IMR-90 (cell line): ENCODE measurements around the gene C1QTNF9B. TPM values are rescaled to one million over a fixed set of nuclear protein-coding genes. Genes with fewer than 3 reads are reported as not detected.

Experiments used
- ATAC-seq: fragments of 200-7000 bp; cut with Tn5 transposase; 2 replicates; pipeline ENCODE4 v1.9.1; 2020; ENCODE audit warnings: low read depth, mild to moderate bottlenecking, moderate library complexity
- BruUV-seq: library from RNA; stranded (reverse); fragments of 400-500 nt; replicated peaks from 2 replicates; lab custom pipeline; 2021; lab: Mats Ljungman, UMichigan
- CTCF ChIA-PET: fragments of 300-600 bp; formaldehyde crosslinking; extraction: SDS; loops from one replicate; lab custom pipeline; 2021; ENCODE audit warnings: antibody characterized with exemption; lab: Yijun Ruan, JAX
- POLR2A ChIA-PET: fragments of 300-600 bp; sonication (Branson Sonifier 250); formaldehyde crosslinking; loops from one replicate; lab custom pipeline; 2022; ENCODE audit warnings: antibody characterized with exemption; ENCODE audit not compliant: unreplicated experiment; lab: Charles Lee
- DNase-seq: peaks from one replicate; pipeline ENCODE4 v3.0.0; 2013
- H2AFZ ChIP-seq: replicated peaks from 2 replicates; pipeline ENCODE3; 2013; ENCODE audit warnings: low read length, mild to moderate bottlenecking; ENCODE audit not compliant: poor library complexity
- H2AK5ac ChIP-seq: 2 replicates; pipeline ENCODE4 v1.6.1; 2013; ENCODE audit warnings: low read depth, low read length, inconsistent platforms
- H2AK9ac ChIP-seq: replicated peaks from 2 replicates; pipeline ENCODE3; 2013; ENCODE audit warnings: mild to moderate bottlenecking, low read depth, low read length, moderate library complexity; ENCODE audit not compliant: poor library complexity
- H2BK120ac ChIP-seq: 2 replicates; pipeline ENCODE4 v1.6.1; 2013; ENCODE audit warnings: low read depth, low read length, inconsistent platforms
- H2BK15ac ChIP-seq: 3 replicates; pipeline ENCODE4 v1.6.1; 2013; ENCODE audit warnings: low read depth, low read length, inconsistent platforms
- H2BK20ac ChIP-seq: 2 replicates; pipeline ENCODE4 v1.6.1; 2013; ENCODE audit warnings: low read depth, mild to moderate bottlenecking, inconsistent platforms, low read length, moderate library complexity
- H2BK5ac ChIP-seq: 2 replicates; pipeline ENCODE4 v1.6.1; 2013; ENCODE audit warnings: mild to moderate bottlenecking, low read depth, low read length, inconsistent platforms; ENCODE audit not compliant: poor library complexity, severe bottlenecking
- H3K14ac ChIP-seq: replicated peaks from 2 replicates; pipeline ENCODE4 v1.6.1; 2013; ENCODE audit warnings: low read depth, low read length, inconsistent platforms
- H3K18ac ChIP-seq: 2 replicates; pipeline ENCODE4 v1.6.1; 2013; ENCODE audit warnings: low read depth, low read length, control low read depth
- H3K23ac ChIP-seq: 2 replicates; pipeline ENCODE4 v1.6.1; 2013; ENCODE audit warnings: low read depth, low read length, inconsistent platforms
- H3K27ac ChIP-seq: 2 replicates; pipeline ENCODE4 v1.5.1; 2013; ENCODE audit warnings: mild to moderate bottlenecking, control low read depth, low read length; ENCODE audit not compliant: insufficient read depth
- H3K27me3 ChIP-seq: 2 replicates; pipeline ENCODE4 v1.6.1; 2013; ENCODE audit warnings: low read length; ENCODE audit not compliant: control insufficient read depth, insufficient read depth
- H3K36me3 ChIP-seq: 2 replicates; pipeline ENCODE4 v1.6.1; 2013; ENCODE audit warnings: low read length, mixed read lengths; ENCODE audit not compliant: control insufficient read depth, insufficient read depth
- H3K4ac ChIP-seq: 2 replicates; pipeline ENCODE4 v1.6.1; 2013; ENCODE audit warnings: low read depth, low read length, inconsistent platforms
- H3K4me1 ChIP-seq: 2 replicates; pipeline ENCODE4 v1.6.1; 2013; ENCODE audit warnings: low read length, mixed read lengths; ENCODE audit not compliant: control insufficient read depth, insufficient read depth
- H3K4me2 ChIP-seq: 2 replicates; pipeline ENCODE4 v1.6.1; 2013; ENCODE audit warnings: low read depth, mild to moderate bottlenecking, control low read depth, low read length, moderate library complexity
- H3K4me3 ChIP-seq: 2 replicates; pipeline ENCODE4 v1.5.1; 2013; ENCODE audit warnings: low read depth, mild to moderate bottlenecking, control low read depth, low read length, moderate library complexity; ENCODE audit not compliant: insufficient read depth
- H3K56ac ChIP-seq: 2 replicates; pipeline ENCODE4 v1.6.1; 2013; ENCODE audit warnings: low read length, inconsistent platforms; ENCODE audit not compliant: insufficient read depth; ENCODE audit errors: extremely low read depth
- H3K79me1 ChIP-seq, 2 experiments: 2 replicates each; pipeline ENCODE4 v1.6.1; 2013; ENCODE audit warnings: low read length in 2 of 2, inconsistent platforms in 1 of 2, low read depth in 1 of 2
- H3K9ac ChIP-seq: 2 replicates; pipeline ENCODE4 v1.6.1; 2013; ENCODE audit warnings: low read depth, low read length, control low read depth
- H3K9me1 ChIP-seq: 2 replicates; pipeline ENCODE4 v1.6.1; 2013; ENCODE audit warnings: low read length, inconsistent platforms; ENCODE audit not compliant: insufficient read depth
- H3K9me3 ChIP-seq: 2 replicates; pipeline ENCODE4 v1.6.1; 2013; ENCODE audit warnings: low read length; ENCODE audit not compliant: control insufficient read depth, insufficient read depth
- H4K20me1 ChIP-seq: 2 replicates; pipeline ENCODE4 v1.6.1; 2013; ENCODE audit warnings: low read length, inconsistent platforms; ENCODE audit not compliant: insufficient read depth
- H4K5ac ChIP-seq: 2 replicates; pipeline ENCODE4 v1.6.1; 2013; ENCODE audit warnings: mild to moderate bottlenecking, low read depth, low read length, control low read depth
- H4K8ac ChIP-seq, 2 experiments: 2 replicates each; pipeline ENCODE4 v1.6.1; 2013; ENCODE audit warnings: low read depth in 2 of 2, low read length in 2 of 2, control low read depth in 1 of 2, inconsistent platforms in 1 of 2
- H4K91ac ChIP-seq: 2 replicates; pipeline ENCODE4 v1.6.1; 2013; ENCODE audit warnings: low read depth, low read length, inconsistent platforms; ENCODE audit not compliant: insufficient read depth
- CEBPB ChIP-seq: IDR thresholded peaks from 2 replicates; pipeline ENCODE4 v1.6.1; 2012; ENCODE audit warnings: low read depth, low read length, improper control_type of control experiment
- ELK1 ChIP-seq: fragments of 150-350 bp; IDR thresholded peaks from 2 replicates; pipeline ENCODE4 v1.6.1; 2016; ENCODE audit warnings: low read depth, mild to moderate bottlenecking, low read length, moderate library complexity, borderline replicate concordance
- FOS ChIP-seq: fragments of 150-350 bp; IDR thresholded peaks from 2 replicates; pipeline ENCODE4 v1.6.1; 2016; ENCODE audit warnings: low read depth, low read length
- MAFK ChIP-seq: IDR thresholded peaks from 2 replicates; pipeline ENCODE4 v1.6.1; 2012; ENCODE audit warnings: low read depth, low read length, improper control_type of control experiment
- MAZ ChIP-seq: IDR thresholded peaks from 2 replicates; pipeline ENCODE4 v1.6.1; 2012; ENCODE audit warnings: low read depth, mild to moderate bottlenecking, low read length, improper control_type of control experiment, moderate library complexity, borderline replicate concordance
- MXI1 ChIP-seq: IDR thresholded peaks from 2 replicates; pipeline ENCODE4 v1.6.1; 2012; ENCODE audit warnings: low read depth, mild to moderate bottlenecking, low read length, moderate library complexity, borderline replicate concordance
- NFE2L2 ChIP-seq: fragments of 150-350 bp; IDR thresholded peaks from 2 replicates; pipeline ENCODE4 v1.6.1; 2016; ENCODE audit warnings: low read depth, mild to moderate bottlenecking, low read length
- POLR2A ChIP-seq: IDR thresholded peaks from 2 replicates; pipeline ENCODE4 v1.6.1; 2012; ENCODE audit warnings: mild to moderate bottlenecking, low read depth, low read length
- RAD21 ChIP-seq: IDR thresholded peaks from 2 replicates; pipeline ENCODE4 v1.6.1; 2012; ENCODE audit warnings: low read length, improper control_type of control experiment
- RCOR1 ChIP-seq: IDR thresholded peaks from 2 replicates; pipeline ENCODE4 v1.6.1; 2012; ENCODE audit warnings: mild to moderate bottlenecking, low read length, improper control_type of control experiment; ENCODE audit not compliant: insufficient replicate concordance
- WGBS, 2 experiments: methylation state at CpG; one replicate each; pipeline versions ENCODE4 v1.1.5 to v1.1.7; 2013; ENCODE audit warnings: missing lambda C conversion rate in 2 of 2; ENCODE audit not compliant: insufficient read length in 1 of 2; ENCODE audit errors: extremely low coverage in 2 of 2; 5-methylcytosine and 5-hydroxymethylcytosine counted together
- dilution Hi-C: fragments of 300-500 bp; cut with HindIII; formaldehyde crosslinking; loops from one replicate; pipeline ENCODE4 v1.14.3; 2018; ENCODE audit warnings: low sequenced_read_pairs; ENCODE audit not compliant: unreplicated experiment
- in situ Hi-C: fragments of 300-500 bp; cut with MboI; formaldehyde crosslinking; loops from 3 replicates; pipeline ENCODE4 v1.14.3; 2019; ENCODE audit warnings: low sequenced_read_pairs, inconsistent platforms, mixed read lengths
- intact Hi-C: fragments of 100-400 bp; cut with micrococcal nuclease; formaldehyde crosslinking; loops from 2 replicates; pipeline ENCODE4 v1.10.0; 2022
- polyA plus RNA-seq, 3 experiments: library from polyadenylated mRNA; depleted of rRNA; stranded (reverse); fragments of >200 nt; gene quantifications; 2 replicates each; pipeline ENCODE4 v1.2.3, GENCODE V29; 2012; ENCODE audit warnings: low replicate concordance in 1 of 3
- total RNA-seq: library from RNA; depleted of rRNA; stranded (reverse); fragments of >200 nt; gene quantifications from 2 replicates; pipeline ENCODE4 v1.2.3, GENCODE V29; 2012

The C1QTNF9B gene
- total and polyA plus RNA-seq, 2 of the 4 experiments (the other 2 are of a cell fraction): 0.72 to 1.1 TPM

GRCh38 chr13:23883255-23883654 is 14.0 kb downstream of the C1QTNF9B start:
- no peak overlapping the region for H2BK120ac ChIP-seq
- no peak overlapping the region for H4K91ac ChIP-seq
- H4K8ac ChIP-seq: 0 out of 4 replicates have a peak overlapping the region, but pooled peaks of 1 of the 2 experiments have one; percentile 33
- no CpG with 5 or more reads among the region's 4 CpGs for WGBS, 2 experiments
- no peak overlapping the region for H2AFZ ChIP-seq
- ChIA-PET POLR2A (no interaction called here), CTCF (no interaction called here)
- H2BK5ac ChIP-seq: no peak overlapping the region
- H2BK20ac ChIP-seq: no peak overlapping the region
- H3K36me3 ChIP-seq: peaks cover 18% of the 10 kb centered on the region
- no peaks in the 10 kb centered on the region for H3K9me3 ChIP-seq
- H4K5ac ChIP-seq: no peak overlapping the region
- intact Hi-C loops (no loop called here), in situ Hi-C loops (loop anchor here (25.0 kb wide), 1 partner anchor 521 kb away; no protein-coding TSS in a partner anchor), dilution Hi-C loops (no loop called here)
- H3K9ac ChIP-seq: no peak overlapping the region
- H3K4me3 ChIP-seq: no peak overlapping the region
- H3K27ac ChIP-seq: no peak overlapping the region
- H2AK5ac ChIP-seq: no peak overlapping the region; the same call in 1 of the 2 replicates
- no peak for ATAC-seq
- no peak overlapping the region for H3K4me2 ChIP-seq
- H2BK15ac ChIP-seq: no peak overlapping the region
- H3K4ac ChIP-seq: no peak overlapping the region
- H3K56ac ChIP-seq: no peak overlapping the region
- H3K18ac ChIP-seq: no peak overlapping the region
- TF ChIP-seq MAFK: no peak
- no peak for TF ChIP-seq MAZ
- TF ChIP-seq RCOR1: no peak
- no peak for TF ChIP-seq MXI1
- no peak for TF ChIP-seq NFE2L2
- no peak for TF ChIP-seq FOS
- no peak for TF ChIP-seq CEBPB
- TF ChIP-seq POLR2A: no peak
- TF ChIP-seq RAD21: no peak
- no peak for TF ChIP-seq ELK1
- no peaks in the 10 kb centered on the region for H4K20me1 ChIP-seq
- no peak overlapping the region for H3K14ac ChIP-seq
- H3K4me1 ChIP-seq: no peaks in the 10 kb centered on the region
- no peak for DNase-seq
- peaks cover 9% of the 10 kb centered on the region; the same call in 1 of the 2 replicates for H3K9me1 ChIP-seq
- H3K23ac ChIP-seq: no peak overlapping the region
- H3K27me3 ChIP-seq: no peaks in the 10 kb centered on the region
- no TSS peak for BruUV-seq
- peaks cover 1 to 19% of the 10 kb centered on the region in 2 experiments for H3K79me1 ChIP-seq
- H2AK9ac ChIP-seq: no peak overlapping the region
